HL-60 (cell line): ENCODE measurements around the gene MED17.

Experiments
- DNase-seq, 2 experiments: peaks; one replicate each; pipeline ENCODE4 v3.0.0-alpha.2; 2010 to 2020; ENCODE audit warnings: low read depth in 1 of 2, low spot score in 1 of 2
- H3K27ac ChIP-seq: fragments of 250-450 bp; sonication (Bioruptor Pico); replicated peaks from 2 replicates; pipeline ENCODE4 v1.5.1; 2020; ENCODE audit warnings: mild to moderate bottlenecking, moderate library complexity
- H3K27me3 ChIP-seq: fragments of 250-450 bp; sonication (Bioruptor Pico); 2 replicates; pipeline ENCODE4 v1.5.1; 2021; ENCODE audit warnings: mild to moderate bottlenecking, moderate library complexity; ENCODE audit not compliant: insufficient read depth, poor library complexity, severe bottlenecking
- H3K4me3 ChIP-seq: replicated peaks from 2 replicates; pipeline ENCODE4 v1.5.1; 2011; ENCODE audit warnings: mild to moderate bottlenecking, control low read depth, low read length; ENCODE audit not compliant: insufficient read depth
- CTCF ChIP-seq: IDR thresholded peaks from one replicate; pipeline ENCODE4 v1.5.1; 2011; ENCODE audit warnings: low read length, control low read depth, inconsistent platforms; ENCODE audit not compliant: insufficient read depth
- GABPA ChIP-seq: IDR thresholded peaks from 2 replicates; pipeline ENCODE4 v1.6.1; 2012; ENCODE audit warnings: low read depth
- POLR2AphosphoS5 ChIP-seq: IDR thresholded peaks from 2 replicates; pipeline ENCODE4 v1.6.1; 2012; ENCODE audit warnings: low read depth
- REST ChIP-seq: IDR thresholded peaks from 2 replicates; pipeline ENCODE4 v1.6.1; 2012; ENCODE audit warnings: low read depth; ENCODE audit not compliant: insufficient replicate concordance
- SPI1 ChIP-seq: IDR thresholded peaks from 2 replicates; pipeline ENCODE4 v1.6.1; 2012; ENCODE audit warnings: low read depth, mild to moderate bottlenecking, borderline replicate concordance

Gene MED17

GRCh38 chr11:93821617-93822016 lies 37.5 kb downstream of the MED17 start:
- TF ChIP-seq CTCF = no peak
- TF ChIP-seq POLR2AphosphoS5 = no peak
- H3K27me3 ChIP-seq = no peaks in the 10 kb centered on the region
- no peak overlapping the region for H3K27ac ChIP-seq
- no peak overlapping the region for H3K4me3 ChIP-seq
- no peak for DNase-seq

GRCh38 chr11:93822359-93822758 lies 38.3 kb downstream of the MED17 start:
- no peak for TF ChIP-seq GABPA
- no peak for TF ChIP-seq SPI1
- TF ChIP-seq CTCF = no peak
- no peak for TF ChIP-seq REST
- TF ChIP-seq POLR2AphosphoS5 = no peak
- Histone ChIP-seq H3K27ac (no peak overlapping the region), H3K27me3 (no peaks in the 10 kb centered on the region), H3K4me3 (no peak overlapping the region)
- no peak for DNase-seq

GRCh38 chr11:93823210-93823609 lies 39.1 kb downstream of the MED17 start:
- Histone ChIP-seq H3K4me3 (no peak overlapping the region), H3K27me3 (no peaks in the 10 kb centered on the region), H3K27ac (no peak overlapping the region)
- TF ChIP-seq GABPA (no peak), CTCF (no peak), REST (no peak), SPI1 (no peak), POLR2AphosphoS5 (no peak)
- DNase-seq = no peak

- DNase-seq = no peak
- Histone ChIP-seq H3K4me3 (no peak overlapping the region), H3K27me3 (no peaks in the 10 kb centered on the region), H3K27ac (no peak overlapping the region)
- TF ChIP-seq REST = no peak
- TF ChIP-seq SPI1 = no peak
- TF ChIP-seq POLR2AphosphoS5 = no peak
- TF ChIP-seq CTCF = no peak
- TF ChIP-seq GABPA = no peak
Measured at GRCh38 chr11:93827363-93827762, 43.3 kb downstream of the MED17 start.
